Hepatocyte (in vitro differentiated cells): ENCODE data around the gene PLXNA2.

Experiments
- EZH2 ChIP-seq: fragments of 200-600 bp; sonication (generic); IDR thresholded peaks from 2 replicates; pipeline ENCODE4 v1.6.1; 2016; ENCODE audit warnings: antibody characterized with exemption, mild to moderate bottlenecking, borderline replicate concordance
- EZH2phosphoT487 ChIP-seq: fragments of 200-600 bp; sonication (generic); IDR thresholded peaks from one replicate; pipeline ENCODE4 v1.6.1; 2018; ENCODE audit warnings: antibody characterized with exemption, mild to moderate bottlenecking, low read depth, moderate library complexity; ENCODE audit not compliant: unreplicated experiment, severe bottlenecking
- TF ChIP-seq, protein P1 (sequence below): fragments of 200-600 bp; sonication (generic); IDR thresholded peaks from 2 replicates; pipeline ENCODE4 v1.5.1; 2016; ENCODE audit warnings: antibody characterized with exemption, mild to moderate bottlenecking; ENCODE audit not compliant: poor library complexity

DNA sequence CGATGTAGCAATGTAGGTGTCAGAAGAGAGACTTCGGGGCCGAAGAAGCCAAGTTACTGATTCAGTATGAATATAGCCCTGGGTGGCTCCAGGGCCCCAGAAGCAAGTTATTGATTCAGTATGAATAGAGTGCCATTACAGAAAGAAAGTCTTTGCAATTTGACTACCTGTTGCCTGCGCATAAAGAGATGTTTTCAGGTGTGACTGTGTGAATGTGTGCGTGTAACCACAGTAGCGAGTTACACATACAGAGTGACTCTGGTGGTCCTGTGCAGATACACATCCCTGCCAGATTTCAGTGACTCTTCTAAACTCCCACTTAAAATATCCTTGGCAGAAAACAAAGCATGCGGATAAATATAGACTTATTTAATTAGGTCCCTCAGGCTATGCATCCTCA, 190.5 kb downstream of the PLXNA2 start:
- TF ChIP-seq, protein P1, sequence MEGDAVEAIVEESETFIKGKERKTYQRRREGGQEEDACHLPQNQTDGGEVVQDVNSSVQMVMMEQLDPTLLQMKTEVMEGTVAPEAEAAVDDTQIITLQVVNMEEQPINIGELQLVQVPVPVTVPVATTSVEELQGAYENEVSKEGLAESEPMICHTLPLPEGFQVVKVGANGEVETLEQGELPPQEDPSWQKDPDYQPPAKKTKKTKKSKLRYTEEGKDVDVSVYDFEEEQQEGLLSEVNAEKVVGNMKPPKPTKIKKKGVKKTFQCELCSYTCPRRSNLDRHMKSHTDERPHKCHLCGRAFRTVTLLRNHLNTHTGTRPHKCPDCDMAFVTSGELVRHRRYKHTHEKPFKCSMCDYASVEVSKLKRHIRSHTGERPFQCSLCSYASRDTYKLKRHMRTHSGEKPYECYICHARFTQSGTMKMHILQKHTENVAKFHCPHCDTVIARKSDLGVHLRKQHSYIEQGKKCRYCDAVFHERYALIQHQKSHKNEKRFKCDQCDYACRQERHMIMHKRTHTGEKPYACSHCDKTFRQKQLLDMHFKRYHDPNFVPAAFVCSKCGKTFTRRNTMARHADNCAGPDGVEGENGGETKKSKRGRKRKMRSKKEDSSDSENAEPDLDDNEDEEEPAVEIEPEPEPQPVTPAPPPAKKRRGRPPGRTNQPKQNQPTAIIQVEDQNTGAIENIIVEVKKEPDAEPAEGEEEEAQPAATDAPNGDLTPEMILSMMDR: no peak
- TF ChIP-seq EZH2: no peak
- TF ChIP-seq EZH2phosphoT487: no peak
